Measurements from ENCODE around the gene TMEM44. TPM values are rescaled to one million over a fixed set of nuclear protein-coding genes. Genes with fewer than 3 reads are reported as not detected.

The TMEM44 gene
- total RNA-seq, 3 donors from 2014 or later (not counting 1 experiment from before 2014, with no cell fraction given): 2.1 to 3.0 (median 2.8) TPM

- H3K9me3 ChIP-seq (ENCODE audit: control insufficient read depth, insufficient read depth, low read length): no peaks in the 10 kb centered on the region
- Mint-ChIP-seq H3K4me3 (no peak overlapping the region), H3K27me3 (ENCODE audit: low read depth in 2 of 2) (peaks cover 31 to 44% of the 10 kb centered on the region in 2 donors), H3K27ac (no peak overlapping the region), H3K4me1 (no peaks in the 10 kb centered on the region), H3K36me3 (no peaks in the 10 kb centered on the region), H3K9me3 (no peaks in the 10 kb centered on the region)
- H3K4me3 ChIP-seq (ENCODE audit: low read length): no peak overlapping the region
- DNase-seq (peak in 1 of 2 donors; percentile 63), ATAC-seq (peak; percentile 69 to 93 (median 87))
- TF ChIP-seq CTCF (IDR thresholded peaks at IDR 0.05): peak; percentile 32
- no peaks in the 10 kb centered on the region for H3K27me3 ChIP-seq (ENCODE audit: control insufficient read depth, insufficient read depth, low read length)
- H3K27ac ChIP-seq (ENCODE audit: low read length): no peak overlapping the region
- 71% methylated on average over 8 of the region's 10 CpGs for WGBS (ENCODE audit: insufficient coverage)
- H3K4me1 ChIP-seq (ENCODE audit: control insufficient read depth, insufficient read depth, low read length): no peaks in the 10 kb centered on the region
- intact Hi-C loops (cut with micrococcal nuclease): loop anchor here (1.0 to 10.0 kb wide), 2 partner anchors 102 to 239 kb away; no protein-coding TSS in a partner anchor
- H3K36me3 ChIP-seq (ENCODE audit: control insufficient read depth, insufficient read depth, low read length): no peaks in the 10 kb centered on the region
Measured at GRCh38 chr3:194573680-194574437, 59.4 kb downstream of the TMEM44 start.

GRCh38 chr3:194572944-194573491, 60.2 kb downstream of the TMEM44 start:
- no peak for TF ChIP-seq CTCF (IDR thresholded peaks at IDR 0.05)
- Mint-ChIP-seq H3K4me3 (no peak overlapping the region), H3K27me3 (ENCODE audit: low read depth in 2 of 2) (peaks cover 30 to 44% of the 10 kb centered on the region in 2 donors), H3K9me3 (no peaks in the 10 kb centered on the region), H3K27ac (no peak overlapping the region), H3K4me1 (no peaks in the 10 kb centered on the region), H3K36me3 (no peaks in the 10 kb centered on the region)
- H3K4me1 ChIP-seq (ENCODE audit: control insufficient read depth, insufficient read depth, low read length): no peaks in the 10 kb centered on the region
- H3K4me3 ChIP-seq (ENCODE audit: low read length): no peak overlapping the region
- H3K27ac ChIP-seq (ENCODE audit: low read length): no peak overlapping the region
- intact Hi-C loops (cut with micrococcal nuclease): loop anchor here (1.0 to 10.0 kb wide), 2 partner anchors 101 to 238 kb away; no protein-coding TSS in a partner anchor
- no peak for ATAC-seq
- no peaks in the 10 kb centered on the region for H3K27me3 ChIP-seq (ENCODE audit: control insufficient read depth, insufficient read depth, low read length)
- H3K9me3 ChIP-seq (ENCODE audit: control insufficient read depth, insufficient read depth, low read length): no peaks in the 10 kb centered on the region
- DNase-seq: no peak
- no peaks in the 10 kb centered on the region for H3K36me3 ChIP-seq (ENCODE audit: control insufficient read depth, insufficient read depth, low read length)
- WGBS (ENCODE audit: insufficient coverage): 86% methylated on average over 16 of the region's 16 CpGs

- no peak for DNase-seq
- Histone ChIP-seq H3K27ac (ENCODE audit: low read length) (no peak overlapping the region), H3K36me3 (ENCODE audit: control insufficient read depth, insufficient read depth, low read length) (no peaks in the 10 kb centered on the region), H3K4me1 (ENCODE audit: control insufficient read depth, insufficient read depth, low read length) (no peaks in the 10 kb centered on the region), H3K4me3 (ENCODE audit: low read length) (no peak overlapping the region), H3K27me3 (ENCODE audit: control insufficient read depth, insufficient read depth, low read length) (no peaks in the 10 kb centered on the region), H3K9me3 (ENCODE audit: control insufficient read depth, insufficient read depth, low read length) (no peaks in the 10 kb centered on the region)
- no peaks in the 10 kb centered on the region for H3K9me3 Mint-ChIP-seq
- no peaks in the 10 kb centered on the region for H3K36me3 Mint-ChIP-seq
- no peak overlapping the region for H3K27ac Mint-ChIP-seq
- no peak for TF ChIP-seq CTCF (IDR thresholded peaks at IDR 0.05)
- 42% methylated on average over 16 of the region's 18 CpGs for WGBS (ENCODE audit: insufficient coverage)
- intact Hi-C loops (cut with micrococcal nuclease): loop anchor here (10.0 kb wide), 1 partner anchor 237 kb away; no protein-coding TSS in a partner anchor
- peaks cover 28 to 44% of the 10 kb centered on the region in 2 donors for H3K27me3 Mint-ChIP-seq (ENCODE audit: low read depth in 2 of 2)
- no peak for ATAC-seq
- H3K4me1 Mint-ChIP-seq: no peaks in the 10 kb centered on the region
- H3K4me3 Mint-ChIP-seq: no peak overlapping the region
Measured at GRCh38 chr3:194572143-194572789, 61.0 kb downstream of the TMEM44 start.
